BE2C (cell line): ENCODE measurements around the gene IFNGR2.

Experiments used
- DNase-seq: peaks from one replicate; pipeline ENCODE4 v3.0.0-alpha.2; 2020
- H3K27me3 ChIP-seq: fragments of 250-450 bp; sonication (Bioruptor Pico); 2 replicates; pipeline ENCODE4 v1.5.1; 2020; ENCODE audit warnings: mild to moderate bottlenecking
- H3K36me3 ChIP-seq: fragments of 250-450 bp; sonication (Bioruptor Pico); 2 replicates; pipeline ENCODE4 v1.5.1; 2020; ENCODE audit warnings: mild to moderate bottlenecking
- H3K4me1 ChIP-seq: fragments of 250-450 bp; sonication (Bioruptor Pico); 2 replicates; pipeline ENCODE4 v1.5.1; 2020
- H3K4me3 ChIP-seq: 2 replicates; pipeline ENCODE4 v1.5.1; 2011; ENCODE audit warnings: low read depth, low read length
- H3K9me3 ChIP-seq: fragments of 250-450 bp; sonication (Bioruptor Pico); 2 replicates; pipeline ENCODE4 v1.5.1; 2020
- CTCF ChIP-seq: IDR thresholded peaks from 2 replicates; pipeline ENCODE4 v1.5.1; 2012; ENCODE audit warnings: mild to moderate bottlenecking, low read depth, low read length

The IFNGR2 gene

GRCh38 chr21:33368576-33368975 is 34.6 kb upstream of the IFNGR2 start:
- no peaks in the 10 kb centered on the region for H3K4me1 ChIP-seq
- no peaks in the 10 kb centered on the region for H3K36me3 ChIP-seq
- TF ChIP-seq CTCF: no peak
- peaks cover 4% of the 10 kb centered on the region; the same call in 1 of the 2 replicates for H3K27me3 ChIP-seq
- peaks cover 3% of the 10 kb centered on the region; the same call in 1 of the 2 replicates for H3K9me3 ChIP-seq
- no peak overlapping the region for H3K4me3 ChIP-seq
- no peak for DNase-seq

- peaks cover 3% of the 10 kb centered on the region; the same call in 1 of the 2 replicates for H3K9me3 ChIP-seq
- no peak for DNase-seq
Measured at GRCh38 chr21:33369586-33369985, 33.6 kb upstream of the IFNGR2 start.

GRCh38 chr21:33370305-33370704 is 32.9 kb upstream of the IFNGR2 start:
- Histone ChIP-seq H3K4me3 (no peak overlapping the region), H3K4me1 (no peaks in the 10 kb centered on the region), H3K36me3 (no peaks in the 10 kb centered on the region), H3K27me3 (no peaks in the 10 kb centered on the region), H3K9me3 (peaks cover 3% of the 10 kb centered on the region; the same call in 1 of the 2 replicates)
- no peak for DNase-seq
- TF ChIP-seq CTCF: no peak

More at GRCh38 chr21:33369586-33369985, 33.6 kb upstream of the IFNGR2 start:
- Histone ChIP-seq H3K27me3 (peaks cover 3% of the 10 kb centered on the region; the same call in 1 of the 2 replicates), H3K36me3 (no peaks in the 10 kb centered on the region), H3K4me3 (no peak overlapping the region), H3K4me1 (no peaks in the 10 kb centered on the region)
- TF ChIP-seq CTCF: no peak

GRCh38 chr21:33371366-33371765 is 31.8 kb upstream of the IFNGR2 start:
- H3K9me3 ChIP-seq: peaks cover 3% of the 10 kb centered on the region; the same call in 1 of the 2 replicates
- H3K4me3 ChIP-seq: no peak overlapping the region
- no peaks in the 10 kb centered on the region for H3K4me1 ChIP-seq
- H3K36me3 ChIP-seq: no peaks in the 10 kb centered on the region
- H3K27me3 ChIP-seq: no peaks in the 10 kb centered on the region
- no peak for DNase-seq
- TF ChIP-seq CTCF: no peak

- Histone ChIP-seq H3K4me1 (no peaks in the 10 kb centered on the region), H3K36me3 (no peaks in the 10 kb centered on the region), H3K4me3 (no peak overlapping the region), H3K27me3 (no peaks in the 10 kb centered on the region), H3K9me3 (peaks cover 3% of the 10 kb centered on the region; the same call in 1 of the 2 replicates)
- no peak for TF ChIP-seq CTCF
- no peak for DNase-seq
Measured at GRCh38 chr21:33372582-33372981, 30.6 kb upstream of the IFNGR2 start.

- TF ChIP-seq CTCF: no peak
- H3K27me3 ChIP-seq: no peaks in the 10 kb centered on the region
- H3K9me3 ChIP-seq: peaks cover 3% of the 10 kb centered on the region; the same call in 1 of the 2 replicates
- DNase-seq: no peak
- H3K4me1 ChIP-seq: no peaks in the 10 kb centered on the region
- no peaks in the 10 kb centered on the region for H3K36me3 ChIP-seq
- H3K4me3 ChIP-seq: no peak overlapping the region
Measured at GRCh38 chr21:33373451-33373850, 29.8 kb upstream of the IFNGR2 start.
